Measurements from ENCODE around the gene BRD4.

Gene BRD4

GRCh38 chr19:15264061-15264932 lies 68.0 kb downstream of the BRD4 start:
- DNase-seq = peak; percentile 66

- DNase-seq = no peak
These were observed 68.9 kb downstream of the BRD4 start for GRCh38 chr19:15263361-15263985.

- no peak for DNase-seq
These were observed 70.3 kb downstream of the BRD4 start for GRCh38 chr19:15262011-15262410.

GRCh38 chr19:15260939-15261338 lies 71.4 kb downstream of the BRD4 start:
- no peak for DNase-seq

- no peak for DNase-seq
These were observed 72.4 kb downstream of the BRD4 start for GRCh38 chr19:15259907-15260306.

GRCh38 chr19:15257782-15258181 lies 74.6 kb downstream of the BRD4 start:
- no peak for DNase-seq

- no peak for DNase-seq
These were observed 75.5 kb downstream of the BRD4 start for GRCh38 chr19:15256708-15257331.

- DNase-seq = no peak
These were observed 76.9 kb downstream of the BRD4 start for GRCh38 chr19:15255359-15255990.

- DNase-seq = no peak
These were observed 77.8 kb downstream of the BRD4 start for GRCh38 chr19:15254547-15254946.

- no peak for DNase-seq
These were observed 78.8 kb downstream of the BRD4 start for GRCh38 chr19:15253513-15253912.

- peak; percentile 75 for DNase-seq
These were observed 79.3 kb downstream of the BRD4 start for GRCh38 chr19:15253061-15253460.

GRCh38 chr19:15252398-15253018 lies 79.8 kb downstream of the BRD4 start:
- DNase-seq = peak; percentile 12

GRCh38 chr19:15251749-15252397 lies 80.5 kb downstream of the BRD4 start:
- DNase-seq = no peak

GRCh38 chr19:15251010-15251748 lies 81.2 kb downstream of the BRD4 start:
- no peak for DNase-seq

GRCh38 chr19:15250640-15250993 lies 81.7 kb downstream of the BRD4 start:
- no peak for DNase-seq

- no peak for DNase-seq
These were observed 82.2 kb downstream of the BRD4 start for GRCh38 chr19:15249972-15250639.

- no peak for DNase-seq
These were observed 82.8 kb downstream of the BRD4 start for GRCh38 chr19:15249528-15249874.

- no peak for DNase-seq
These were observed 83.5 kb downstream of the BRD4 start for GRCh38 chr19:15248648-15249527.

GRCh38 chr19:15248106-15248505 lies 84.2 kb downstream of the BRD4 start:
- DNase-seq = no peak

Data from NCI-H1694 (cell line).